Erythroblast (primary cell): ENCODE data around the gene AMIGO1.

ENCODE experiments used
- GATA1 ChIP-seq: IDR thresholded peaks from 2 replicates; pipeline ENCODE4 v1.6.1; 2011; ENCODE audit warnings: low read depth, mild to moderate bottlenecking, control low read depth, low read length, moderate library complexity
- POLR2A ChIP-seq: IDR thresholded peaks from 2 replicates; pipeline ENCODE4 v1.6.1; 2011; ENCODE audit warnings: mild to moderate bottlenecking, low read length

- TF ChIP-seq POLR2A (no peak), GATA1 (no peak)
Measured at GRCh38 chr1:109531826-109532364, 22.4 kb upstream of the AMIGO1 start.
